Stimulated activated CD8-positive, alpha-beta memory T cell treated with anti-CD3 and anti-CD28 coated beads, Interleukin-7, amount 100 ng/mL, for 4 hours (primary cell): ENCODE data around the gene RABL2A.
"Not testable (repeated sequence)": the region's sequence is repeated elsewhere in the genome, so short reads cannot be mapped to it uniquely, and the experiment has no call there.

ENCODE experiments used
- DNase-seq, 2 donors: peaks; one replicate each; pipeline ENCODE4 v3.0.0-alpha.2; 2020; ENCODE audit warnings: low read depth in 2 of 2

RABL2A gene

DNA sequence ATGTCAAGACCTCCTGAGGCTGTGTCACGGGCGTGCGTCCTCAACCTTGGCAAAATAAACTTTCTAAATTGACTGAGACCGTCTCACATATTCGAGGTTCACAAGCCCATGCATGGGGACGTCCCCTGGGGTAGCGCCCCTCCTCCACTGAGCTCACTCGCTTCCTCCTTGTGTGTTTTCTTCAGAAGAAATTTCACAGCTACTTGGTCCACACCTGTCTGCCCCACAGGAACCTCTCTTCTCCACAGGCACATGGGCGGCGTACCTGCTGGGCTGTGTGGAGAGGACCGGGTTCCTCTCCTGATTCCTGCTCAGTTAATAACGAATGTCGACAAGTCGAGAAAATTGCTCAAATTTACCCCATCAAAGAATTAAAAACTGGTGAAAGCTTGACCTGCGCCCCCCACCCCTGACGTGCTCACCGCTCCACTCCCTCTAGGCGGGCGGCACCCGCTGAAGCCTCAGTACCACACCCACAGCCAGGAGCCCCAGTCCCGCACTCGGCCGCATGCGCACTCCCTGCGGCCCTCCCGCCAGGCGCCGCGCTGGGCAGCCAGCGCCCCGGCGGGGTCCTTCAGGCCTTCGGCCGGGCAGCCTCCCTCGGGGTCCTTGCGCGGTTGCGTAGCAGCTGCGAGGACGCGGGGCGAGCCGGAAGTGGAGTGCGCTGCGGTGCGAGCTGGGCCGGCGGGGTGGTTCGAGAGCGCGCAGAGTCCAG is at the start of gene RABL2A:
Gene RABL2A (plus strand): TSS at position 651 of the 715 bp plus-strand sequence. CDS start 1,341 bp downstream, outside the sequence.
- peak; percentile 71 to 79 for DNase-seq

DNA sequence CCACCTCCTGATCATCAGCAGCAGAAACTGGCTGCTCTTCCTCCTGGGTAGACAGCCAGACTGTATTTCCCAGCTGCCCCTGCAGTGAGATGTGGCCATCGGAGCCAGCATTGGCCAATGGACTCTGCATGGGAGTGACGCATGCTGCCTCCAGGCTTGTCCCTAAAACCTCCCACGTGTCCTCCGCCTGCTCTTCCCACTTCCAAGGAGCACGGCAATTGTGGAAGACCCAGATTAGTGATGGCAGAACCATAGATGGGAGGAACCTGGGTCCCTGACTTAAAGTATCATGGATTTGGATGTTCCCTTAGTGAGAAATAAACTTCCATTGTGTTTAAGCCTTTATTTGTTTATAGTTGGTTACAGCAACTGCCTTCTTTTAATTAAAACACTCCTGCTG is 48.6 kb upstream of the RABL2A start:
- not testable (repeated sequence) for DNase-seq

DNA sequence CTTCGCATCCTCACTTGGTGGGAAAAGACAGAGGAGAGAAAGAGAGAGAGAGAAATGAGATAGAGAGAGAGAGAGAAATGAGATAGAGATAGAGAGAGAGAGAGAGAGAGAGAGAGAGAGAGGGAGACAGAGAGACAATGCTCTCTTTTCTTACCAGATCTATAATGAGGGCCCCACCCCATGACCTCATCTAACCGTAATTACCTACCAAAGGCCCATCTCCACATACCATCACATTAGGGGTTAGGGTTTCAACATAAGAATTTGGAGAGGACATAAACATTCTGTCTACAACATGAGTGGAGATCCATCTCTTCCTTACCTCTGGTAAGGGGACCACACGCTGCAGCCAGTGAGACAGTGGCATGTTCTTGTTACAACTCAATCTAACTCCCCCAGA is 44.6 kb upstream of the RABL2A start:
- not testable (repeated sequence) for DNase-seq

DNA sequence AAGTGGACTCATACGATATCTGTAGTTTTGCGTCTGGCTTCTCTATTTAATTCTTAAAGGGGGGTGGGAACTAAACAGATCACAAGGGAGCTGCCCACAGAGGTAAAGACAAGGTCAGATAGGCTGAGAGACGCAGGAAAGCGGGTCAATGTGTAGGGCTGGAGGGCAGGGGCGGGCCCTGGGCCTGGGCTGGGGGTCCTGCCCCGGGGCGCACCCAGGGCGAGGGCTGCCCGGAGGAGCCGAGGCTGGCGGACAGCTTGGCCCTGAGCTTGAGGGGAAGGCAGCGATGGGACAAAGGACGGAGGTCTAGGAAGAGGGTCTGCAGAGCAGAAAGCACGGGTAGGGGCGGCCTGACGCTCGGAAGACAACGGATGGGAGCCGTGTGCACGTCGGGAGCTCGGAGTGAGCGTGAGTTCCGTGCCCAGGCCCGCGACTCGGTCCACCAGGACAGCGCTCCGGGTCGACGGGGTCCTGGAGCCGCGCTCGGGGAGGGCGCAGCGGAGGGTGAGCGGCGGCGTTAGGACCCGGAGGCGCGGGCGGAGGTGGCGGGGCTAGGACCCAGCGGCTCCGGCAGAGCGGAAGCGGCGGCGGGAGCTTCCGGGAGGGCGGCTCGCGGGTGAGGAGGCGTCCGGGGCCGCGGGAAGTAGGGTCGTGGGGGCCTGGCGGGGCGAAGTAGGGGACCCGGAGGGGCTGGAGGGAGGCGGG is 43.4 kb upstream of the RABL2A start:
- DNase-seq = peak; percentile 58 to 80

DNA sequence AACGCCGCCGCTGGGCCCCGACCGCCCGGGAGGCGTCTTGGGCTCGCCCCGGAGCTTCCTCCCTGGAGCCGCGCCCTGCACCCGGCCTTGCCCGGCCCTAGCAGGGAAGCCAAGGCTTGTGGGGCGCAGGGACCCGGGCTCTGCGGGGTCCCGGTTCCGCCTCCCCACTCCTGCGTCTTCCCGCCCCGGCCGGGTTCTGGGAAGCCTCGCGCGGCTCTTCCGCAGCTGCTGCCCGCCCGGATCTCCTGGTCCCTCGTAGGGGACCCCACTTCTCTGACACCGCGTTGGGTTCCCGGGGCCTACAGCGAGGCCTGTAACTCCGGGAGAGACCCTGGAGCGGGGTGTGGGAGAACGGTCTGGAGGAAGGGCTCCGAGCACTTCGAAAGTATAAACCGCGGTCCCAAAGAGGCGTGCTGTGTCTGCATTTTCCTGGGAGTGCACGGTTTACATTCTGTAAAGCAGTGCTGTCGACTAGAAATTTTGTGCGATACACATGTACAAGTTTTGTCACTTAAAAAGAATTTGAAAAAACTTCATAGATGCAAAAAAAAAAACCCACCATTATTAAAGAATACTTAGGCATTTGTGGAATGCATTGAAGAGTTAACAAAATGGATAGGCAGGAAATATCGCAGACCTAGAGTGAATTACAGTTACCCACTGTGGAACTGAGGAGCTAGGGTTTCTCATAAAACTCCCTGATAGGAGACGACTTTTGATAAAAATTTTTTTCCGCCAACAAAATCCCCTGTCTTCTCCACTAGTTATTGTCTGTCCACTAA is 42.6 kb upstream of the RABL2A start:
- not testable (repeated sequence) for DNase-seq

DNA sequence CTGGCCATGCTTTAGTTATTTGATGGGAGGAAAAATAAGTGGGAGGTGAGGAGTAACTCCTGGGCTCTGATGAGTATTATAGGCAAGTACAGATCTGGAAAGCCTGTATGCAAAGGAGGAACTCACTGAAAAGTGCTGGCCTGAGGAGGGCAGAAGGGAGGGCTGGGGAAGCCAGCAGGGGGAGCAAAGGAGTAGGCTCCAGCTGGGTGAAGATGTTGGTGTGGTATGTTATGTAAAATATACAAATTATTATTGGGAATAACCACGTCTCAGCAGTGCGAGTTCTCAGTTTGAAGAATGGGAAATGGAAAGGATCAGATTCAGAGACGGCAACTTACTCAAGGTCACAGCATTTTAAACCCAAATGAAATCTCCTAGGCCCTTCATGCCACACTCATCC is 39.9 kb upstream of the RABL2A start:
- DNase-seq = peak in 1 of 2 donors; percentile 39

DNA sequence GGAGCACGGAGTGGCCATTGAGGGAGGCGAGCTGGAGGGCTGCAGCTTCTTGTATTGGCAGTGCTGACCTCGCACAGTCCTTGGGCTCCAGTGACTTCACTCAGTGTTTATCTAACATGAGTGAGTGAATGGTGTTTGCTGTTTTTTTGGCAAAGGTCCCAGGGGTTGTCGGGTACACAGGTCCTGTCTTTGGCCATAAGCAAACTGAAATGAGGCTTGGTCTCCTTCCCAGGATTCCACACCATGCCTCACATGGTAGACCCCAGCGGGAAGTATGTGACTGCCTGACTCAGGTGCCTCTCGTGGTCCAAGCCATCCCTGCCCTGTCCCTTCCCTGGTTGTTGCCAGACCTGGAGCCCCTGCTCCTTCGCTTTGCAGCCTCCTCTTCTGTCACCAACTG is 37.5 kb upstream of the RABL2A start:
- not testable (repeated sequence) for DNase-seq

DNA sequence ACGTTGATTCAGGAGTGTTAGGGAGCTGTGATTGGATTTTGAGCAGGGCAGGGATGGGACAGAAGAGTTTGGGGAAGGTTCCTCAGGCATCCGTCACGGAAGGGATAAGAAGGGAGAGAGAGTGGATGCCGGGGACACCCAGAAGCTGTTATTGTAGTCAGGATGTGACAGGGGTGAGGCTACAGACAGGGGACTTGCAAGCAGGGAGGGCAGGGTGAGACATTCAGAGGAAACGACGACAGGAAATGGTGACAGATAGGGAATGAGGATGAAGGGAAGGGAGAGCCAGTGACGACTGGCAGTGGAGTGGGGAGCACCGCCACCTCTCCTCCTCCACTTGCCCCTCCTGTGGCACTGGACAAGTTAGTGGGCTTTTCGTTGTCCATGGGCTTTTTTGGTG is 35.1 kb upstream of the RABL2A start:
- DNase-seq = not testable (repeated sequence)

DNA sequence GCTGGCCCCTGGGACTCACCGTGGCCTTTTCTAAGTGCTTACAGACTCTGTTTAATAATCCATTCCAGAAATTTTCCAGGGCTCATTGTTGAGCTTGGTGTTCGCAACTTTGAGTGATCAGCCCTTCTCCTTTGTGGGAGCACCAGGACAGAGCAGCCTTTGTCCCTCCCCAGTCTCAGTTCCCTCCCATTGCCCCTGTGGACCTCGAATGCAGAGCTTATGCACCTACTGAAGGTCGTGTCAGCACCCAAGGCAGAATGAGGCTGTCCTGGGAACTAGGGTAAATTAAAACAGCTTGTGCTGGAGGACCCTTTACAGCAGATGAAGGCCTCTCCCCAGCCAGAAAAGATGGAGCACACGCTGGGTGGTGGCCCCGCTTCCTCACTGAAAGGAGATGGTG is 33.8 kb upstream of the RABL2A start:
- not testable (repeated sequence) for DNase-seq

DNA sequence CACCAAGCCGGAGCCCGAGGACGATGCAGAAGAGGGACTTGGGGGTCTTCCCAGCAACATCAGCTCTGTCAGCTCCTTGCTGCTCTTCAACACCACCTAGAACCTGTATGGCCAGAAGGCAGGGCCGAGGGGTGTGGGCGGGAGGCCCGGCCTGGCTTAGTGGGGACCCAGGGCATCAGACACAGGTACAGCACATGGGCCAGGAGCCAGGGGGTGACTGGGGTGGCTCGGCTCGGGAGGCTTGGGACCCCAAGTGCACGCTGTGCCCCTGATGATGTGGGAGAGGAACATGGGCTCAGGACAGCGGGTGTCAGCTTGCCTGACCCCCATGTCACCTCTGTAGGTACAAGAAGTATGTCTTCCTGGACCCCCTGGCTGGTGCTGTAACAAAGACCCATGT is 31.3 kb upstream of the RABL2A start:
- DNase-seq = not testable (repeated sequence)

DNA sequence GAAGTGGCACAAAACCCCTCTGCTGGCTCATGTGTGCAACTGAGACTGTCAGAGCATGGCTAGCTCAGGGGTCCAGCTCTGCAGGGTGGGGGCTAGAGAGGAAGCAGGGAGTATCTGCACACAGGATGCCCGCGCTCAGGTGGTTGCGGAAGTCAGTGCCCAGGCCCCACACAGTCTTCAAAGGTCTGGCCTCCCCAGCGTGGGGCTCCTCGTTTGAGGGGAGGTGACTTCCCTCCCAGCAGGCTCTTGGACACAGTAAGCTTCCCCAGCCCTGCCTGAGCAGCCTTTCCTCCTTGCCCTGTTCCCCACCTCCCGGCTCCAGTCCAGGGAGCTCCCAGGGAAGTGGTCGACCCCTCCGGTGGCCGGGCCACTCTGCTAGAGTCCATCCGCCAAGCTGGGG is 29.9 kb upstream of the RABL2A start:
- not testable (repeated sequence) for DNase-seq

DNA sequence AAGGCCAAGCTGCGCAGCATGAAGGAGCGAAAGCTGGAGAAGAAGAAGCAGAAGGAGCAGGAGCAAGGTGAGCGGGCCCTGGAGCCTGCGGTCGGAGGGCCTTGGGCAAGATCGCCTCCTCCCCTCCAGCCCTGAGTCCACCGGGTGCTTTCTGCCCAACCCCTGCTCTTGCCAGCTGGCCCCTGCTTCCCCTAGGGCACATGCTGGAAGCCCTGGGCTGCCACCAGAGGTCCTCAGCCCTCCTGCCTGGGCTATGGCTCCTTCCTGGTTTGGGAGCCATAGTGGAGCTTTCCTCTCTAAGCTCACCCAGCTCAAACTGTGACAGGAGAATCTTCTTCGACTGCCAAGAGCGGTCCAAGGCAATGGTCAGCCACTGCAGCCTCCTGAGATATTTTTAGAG is 29.5 kb upstream of the RABL2A start:
- not testable (repeated sequence) for DNase-seq

DNA sequence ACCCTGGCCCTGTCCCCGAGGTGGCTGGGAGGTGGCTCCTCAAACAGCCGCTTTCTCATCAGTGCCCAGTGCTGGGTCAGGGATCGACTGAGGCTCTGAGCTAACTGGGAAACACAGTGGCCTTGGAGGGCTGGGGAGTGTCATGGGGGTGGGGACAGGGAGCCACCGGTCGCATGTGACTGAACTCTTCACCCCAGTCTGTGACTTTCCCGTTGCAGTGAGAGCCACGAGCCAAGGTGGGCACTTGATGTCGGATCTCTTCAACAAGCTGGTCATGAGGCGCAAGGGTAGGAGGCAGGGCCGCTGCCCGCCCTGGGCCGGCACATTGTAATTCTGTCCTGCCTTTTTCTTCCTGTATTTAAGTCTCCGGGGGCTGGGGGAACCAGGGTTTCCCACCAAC is 28.9 kb upstream of the RABL2A start:
- not testable (repeated sequence) for DNase-seq

DNA sequence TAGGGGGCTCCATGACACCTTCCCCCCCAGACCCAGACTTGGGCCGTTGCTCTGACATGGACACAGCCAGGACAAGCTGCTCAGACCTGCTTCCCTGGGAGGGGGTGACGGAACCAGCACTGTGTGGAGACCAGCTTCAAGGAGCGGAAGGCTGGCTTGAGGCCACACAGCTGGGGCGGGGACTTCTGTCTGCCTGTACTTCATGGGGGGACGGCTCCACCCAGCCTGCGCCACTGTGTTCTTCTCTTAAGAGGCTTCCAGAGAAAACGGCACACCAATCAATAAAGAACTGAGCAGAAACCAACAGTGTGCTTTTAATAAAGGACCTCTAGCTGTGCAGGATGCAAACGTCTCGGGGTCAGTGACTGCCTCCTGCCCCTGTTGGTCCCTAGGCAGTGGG is 28.3 kb upstream of the RABL2A start:
- not testable (repeated sequence) for DNase-seq

DNA sequence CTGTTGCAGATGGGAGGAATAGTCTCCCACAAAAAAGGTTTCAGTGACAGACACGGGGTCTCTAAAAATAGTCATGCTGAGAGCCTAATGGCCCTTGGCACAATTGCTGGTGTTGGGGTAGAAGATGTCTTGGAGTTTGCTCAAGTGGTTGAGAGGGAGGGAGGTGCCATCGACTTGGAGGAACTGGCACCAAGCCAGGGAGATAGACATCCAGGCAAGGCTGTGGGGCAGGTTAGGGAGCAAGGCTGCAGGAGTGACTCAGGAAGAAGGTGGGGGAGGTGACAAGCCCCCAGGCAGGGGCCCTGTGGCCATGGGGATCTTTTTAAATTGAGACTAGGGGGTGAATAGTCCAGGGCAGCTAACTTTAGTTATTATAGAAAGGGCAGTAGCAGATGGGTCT is 27.9 kb upstream of the RABL2A start:
- not testable (repeated sequence) for DNase-seq

DNA sequence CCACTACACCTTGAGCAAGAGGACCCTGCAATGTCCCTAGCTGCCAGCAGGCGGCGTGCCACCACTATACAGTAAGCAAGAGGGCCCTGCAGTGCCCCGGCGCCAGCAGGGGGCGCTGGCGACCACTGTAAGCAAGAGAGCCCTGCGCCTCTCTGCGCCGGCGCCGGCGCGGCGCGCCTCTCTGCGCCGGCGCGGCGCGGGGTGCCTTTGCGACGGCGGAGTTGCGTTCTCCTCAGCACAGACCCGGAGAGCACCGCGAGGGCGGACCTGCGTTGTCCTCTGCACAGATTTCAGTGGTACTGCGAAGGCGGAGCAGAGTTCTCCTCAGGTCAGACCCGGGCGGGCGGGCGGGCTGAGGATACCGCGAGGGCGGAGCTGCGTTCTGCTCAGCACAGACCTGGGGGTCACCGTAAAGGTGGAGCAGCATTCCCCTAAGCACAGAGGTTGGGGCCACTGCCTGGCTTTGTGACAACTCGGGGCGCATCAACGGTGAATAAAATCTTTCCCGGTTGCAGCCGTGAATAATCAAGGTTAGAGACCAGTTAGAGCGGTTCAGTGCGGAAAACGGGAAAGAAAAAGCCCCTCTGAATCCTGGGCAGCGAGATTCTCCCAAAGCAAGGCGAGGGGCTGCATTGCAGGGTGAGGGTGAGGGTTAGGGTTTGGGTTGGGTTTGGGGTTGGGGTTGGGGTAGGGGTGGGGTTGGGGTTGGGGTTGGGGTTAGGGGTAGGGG is 24.9 kb upstream of the RABL2A start:
- DNase-seq = peak in 1 of 2 donors; percentile 16

DNA sequence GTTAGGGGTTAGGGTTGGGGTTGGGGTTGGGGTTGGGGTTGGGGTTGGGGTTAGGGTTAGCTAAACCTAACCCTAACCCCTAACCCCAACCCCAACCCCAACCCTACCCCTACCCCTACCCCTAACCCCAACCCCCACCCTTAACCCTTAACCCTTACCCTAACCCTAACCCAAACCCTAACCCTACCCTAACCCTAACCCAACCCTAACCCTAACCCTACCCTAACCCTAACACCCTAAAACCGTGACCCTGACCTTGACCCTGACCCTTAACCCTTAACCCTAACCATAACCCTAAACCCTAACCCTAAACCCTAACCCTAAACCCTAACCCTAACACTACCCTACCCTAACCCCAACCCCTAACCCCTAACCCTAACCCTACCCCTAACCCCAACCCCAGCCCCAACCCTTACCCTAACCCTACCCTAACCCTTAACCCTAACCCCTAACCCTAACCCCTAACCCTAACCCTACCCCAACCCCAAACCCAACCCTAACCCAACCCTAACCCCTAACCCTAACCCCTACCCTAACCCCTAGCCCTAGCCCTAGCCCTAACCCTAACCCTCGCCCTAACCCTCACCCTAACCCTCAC is 24.1 kb upstream of the RABL2A start:
- no peak for DNase-seq

DNA sequence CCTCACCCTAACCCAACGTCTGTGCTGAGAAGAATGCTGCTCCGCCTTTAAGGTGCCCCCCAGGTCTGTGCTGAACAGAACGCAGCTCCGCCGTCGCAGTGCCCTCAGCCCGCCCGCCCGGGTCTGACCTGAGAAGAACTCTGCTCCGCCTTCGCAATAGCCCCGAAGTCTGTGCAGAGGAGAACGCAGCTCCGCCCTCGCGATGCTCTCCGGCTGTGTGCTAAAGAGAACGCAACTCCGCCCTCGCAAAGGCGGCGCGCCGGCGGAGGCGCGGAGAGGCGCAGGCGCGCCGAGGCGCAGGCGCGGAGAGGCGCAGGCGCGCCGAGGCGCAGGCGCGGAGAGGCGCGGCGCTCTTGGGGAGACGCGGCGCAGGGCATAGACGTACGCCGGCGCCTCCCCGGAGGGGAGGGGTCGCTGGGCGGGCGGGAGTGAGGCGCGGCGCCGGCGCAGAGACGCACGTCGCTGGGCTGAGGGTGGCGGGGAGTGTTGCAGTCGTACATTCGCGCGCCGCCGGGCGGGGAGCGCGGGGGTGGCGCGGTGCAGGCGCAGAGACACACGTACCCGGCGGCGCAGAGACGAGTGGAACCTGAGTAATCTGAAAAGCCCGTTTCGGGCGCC is 23.5 kb upstream of the RABL2A start:
- DNase-seq = peak; percentile 79 to 85

DNA sequence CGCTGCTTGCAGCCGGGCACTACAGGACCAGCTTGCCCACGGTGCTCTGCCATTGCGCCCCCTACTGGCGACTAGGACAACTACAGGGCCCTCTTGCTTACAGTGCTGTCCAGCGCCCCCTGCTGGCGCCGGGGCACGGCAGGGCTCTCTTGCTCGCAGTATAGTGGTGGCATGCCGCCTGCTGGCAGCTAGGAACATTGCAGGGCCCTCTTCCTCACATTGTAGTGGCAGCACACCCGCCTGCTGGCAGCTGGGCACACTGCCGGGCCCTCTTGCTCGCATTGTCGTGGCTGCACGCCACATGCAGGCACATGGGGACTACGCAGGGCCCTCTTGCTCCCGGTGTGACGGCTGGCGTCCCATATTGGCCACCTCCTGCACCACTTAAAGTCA is 23.0 kb upstream of the RABL2A start:
- DNase-seq = peak; percentile 83 to 90

DNA sequence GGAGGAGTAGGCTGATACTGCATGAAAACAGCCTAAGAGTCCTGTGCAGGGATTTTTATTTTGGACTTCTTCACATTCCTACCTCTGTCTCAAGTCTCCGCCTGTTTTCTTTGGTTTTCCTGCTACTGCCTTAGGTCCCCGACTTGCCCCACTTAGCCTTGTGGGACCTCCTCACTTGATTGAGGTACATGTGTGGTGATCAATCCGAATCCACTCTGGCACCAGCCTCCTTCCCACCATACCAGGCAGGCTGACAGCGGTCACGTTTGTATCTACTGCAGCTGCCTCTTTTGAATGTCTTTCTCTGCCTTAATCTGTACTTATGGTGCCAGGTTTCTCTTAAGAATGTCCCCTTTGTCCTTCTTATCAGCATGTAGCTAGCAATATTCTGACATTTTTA is 22.4 kb upstream of the RABL2A start:
- DNase-seq = not testable (repeated sequence)

DNA sequence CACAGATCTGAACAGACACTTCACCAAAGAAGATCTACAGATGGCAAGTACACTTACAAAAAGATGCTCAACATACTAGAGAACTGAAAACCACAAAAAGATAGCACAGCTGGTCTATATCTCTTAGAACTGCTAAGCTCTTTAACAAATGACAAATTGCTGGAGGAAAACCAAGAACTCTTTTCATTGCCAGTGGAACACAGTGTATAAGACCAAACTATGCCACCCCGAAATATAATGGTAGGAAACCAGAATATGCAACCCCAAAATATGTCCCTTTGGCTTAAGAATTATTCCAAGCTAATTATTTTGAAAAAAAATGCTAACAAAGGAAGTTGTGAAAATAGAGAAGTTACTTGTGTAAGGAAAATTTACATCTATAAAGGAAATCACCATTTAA is 21.0 kb upstream of the RABL2A start:
- DNase-seq = not testable (repeated sequence)
